GM10266 (cell line): ENCODE results near the gene LAMC2.
"Not testable (repeated sequence)": the region's sequence is repeated elsewhere in the genome, so short reads cannot be mapped to it uniquely, and the experiment has no call there.

ENCODE experiments used
- DNase-seq: peaks from one replicate; pipeline ENCODE4 v3.0.0; 2012; ENCODE audit errors: extremely low spot score
- CTCF ChIP-seq: IDR thresholded peaks from 2 replicates; pipeline ENCODE4 v1.5.1; 2012; ENCODE audit warnings: mild to moderate bottlenecking, low read depth; ENCODE audit not compliant: control insufficient read depth, insufficient read depth; ENCODE audit errors: missing control alignments

Gene LAMC2

DNA sequence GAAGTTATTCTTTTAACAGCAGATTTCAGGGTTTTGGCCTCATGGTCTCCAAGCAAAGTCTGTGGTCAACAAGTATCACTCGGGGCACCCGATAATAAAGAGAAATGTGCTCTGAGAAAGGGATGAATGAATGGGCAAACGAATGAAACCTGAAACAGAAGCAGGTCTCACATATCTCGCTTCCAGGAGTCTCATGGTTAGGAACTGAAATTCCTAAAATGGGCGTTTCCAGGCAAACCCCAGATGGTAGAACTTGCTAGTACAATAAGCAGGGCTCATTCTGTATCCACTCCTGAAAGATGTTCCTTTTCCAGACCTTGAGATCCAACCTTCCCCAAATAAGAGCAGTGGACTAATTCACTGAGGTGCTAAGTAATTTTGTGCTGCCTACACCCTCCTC lies 87.2 kb downstream of the LAMC2 start:
- DNase-seq = no peak
- no peak for TF ChIP-seq CTCF

DNA sequence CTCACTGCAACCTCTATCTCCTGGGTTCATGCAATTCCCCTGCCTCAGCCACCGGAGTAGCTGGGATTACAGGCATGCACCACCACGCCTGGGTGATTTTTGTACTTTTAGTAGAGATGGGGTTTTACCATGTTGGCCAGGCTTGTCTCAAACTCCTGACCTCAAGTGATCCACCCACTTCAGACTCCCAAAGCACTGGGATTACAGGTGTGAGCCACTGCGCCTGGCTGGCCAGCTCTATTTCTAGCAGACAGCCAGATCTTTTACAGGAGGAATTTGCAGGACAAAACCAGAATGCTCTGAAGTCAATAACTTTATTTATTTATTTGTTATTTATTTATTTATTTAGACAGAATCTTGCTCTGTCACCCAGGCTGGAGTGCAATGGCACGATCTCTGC lies 87.9 kb downstream of the LAMC2 start:
- DNase-seq = not testable (repeated sequence)

GRCh38 chr1:183274836-183275235 lies 88.8 kb downstream of the LAMC2 start:
- TF ChIP-seq CTCF = no peak
- no peak for DNase-seq

- TF ChIP-seq CTCF = no peak
- no peak for DNase-seq
Measured at GRCh38 chr1:183275322-183275721, 89.3 kb downstream of the LAMC2 start.

DNA sequence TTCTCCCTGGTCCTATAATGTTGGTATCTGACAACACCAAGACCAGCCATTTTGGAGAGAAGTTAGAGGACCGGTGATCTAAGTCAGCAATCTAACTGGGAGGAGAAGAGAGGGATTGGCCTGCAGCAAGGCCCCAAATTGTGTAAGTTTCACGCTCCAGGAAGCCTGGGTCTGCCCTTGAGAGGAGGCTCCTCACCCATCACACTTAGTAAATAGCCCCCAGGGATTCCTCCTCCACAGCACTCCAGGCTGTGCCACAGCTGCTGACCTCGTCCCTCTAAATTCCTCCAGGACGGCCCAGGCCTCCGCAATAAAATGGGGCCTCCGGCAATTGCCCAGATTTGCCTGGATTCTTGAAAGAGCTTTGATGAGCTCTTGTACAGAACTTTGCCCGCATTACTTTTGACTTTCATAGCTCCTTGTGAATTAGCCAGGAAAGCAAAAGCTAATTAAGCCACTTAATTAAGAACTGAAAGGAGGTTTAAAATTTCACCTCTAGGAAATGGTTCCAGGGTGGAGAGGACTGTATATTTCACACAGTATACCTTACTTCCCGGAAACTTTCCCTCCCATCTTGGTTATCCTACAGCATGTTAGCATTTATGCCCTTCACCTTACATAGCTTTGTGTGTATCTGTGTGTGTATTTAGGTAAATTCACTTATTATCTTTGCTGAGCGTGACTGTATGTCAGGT lies 90.5 kb downstream of the LAMC2 start:
- DNase-seq = no peak
- TF ChIP-seq CTCF = no peak

DNA sequence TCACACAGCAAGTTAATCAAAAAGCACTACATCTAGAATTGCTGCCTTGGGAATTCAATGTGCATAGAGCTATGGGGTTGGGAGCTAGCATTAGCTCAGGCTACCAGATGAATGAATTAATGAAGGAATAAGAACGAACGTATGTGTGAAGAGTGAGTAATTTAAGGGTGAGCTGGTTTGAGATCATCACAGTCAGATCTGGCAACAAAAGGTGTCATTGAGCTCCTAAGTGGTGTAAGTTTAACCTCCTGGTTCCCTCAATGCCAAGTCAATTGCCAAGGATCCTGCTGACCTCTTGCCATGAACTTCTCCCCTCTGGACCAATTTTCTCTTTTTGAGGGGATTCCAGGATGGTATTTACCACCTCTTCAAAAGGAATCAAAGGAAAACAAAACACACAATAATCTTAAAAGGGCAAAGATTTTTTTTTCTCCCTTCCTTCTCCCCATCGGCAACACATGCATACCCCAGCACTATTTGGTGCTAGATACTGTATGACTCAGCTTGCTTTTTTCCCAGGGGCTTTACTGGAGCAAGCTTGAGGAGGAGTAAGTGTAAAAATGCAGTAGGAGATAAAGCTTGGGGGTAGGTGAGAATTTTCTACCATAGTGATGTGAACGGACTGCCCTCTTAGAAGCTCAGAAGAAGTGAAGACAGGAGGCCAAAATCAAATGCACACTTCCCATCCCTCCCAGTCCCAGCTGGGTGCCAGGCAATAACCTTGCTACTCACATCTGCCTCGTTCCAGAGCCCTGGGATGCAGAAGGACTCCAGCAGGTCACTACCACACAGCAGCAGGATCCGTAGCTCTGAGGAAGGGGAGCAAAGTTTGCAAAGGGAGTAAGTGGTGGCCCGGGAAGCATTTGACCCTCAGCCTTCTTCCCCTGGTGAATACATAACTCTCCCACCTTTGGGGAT lies 92.0 kb downstream of the LAMC2 start:
- DNase-seq = no peak
- no peak for TF ChIP-seq CTCF

GRCh38 chr1:183278739-183279591 lies 92.9 kb downstream of the LAMC2 start:
- no peak for DNase-seq
- TF ChIP-seq CTCF = no peak
